GM18951 (cell line): ENCODE results near the gene LGALS7.

Experiments used
- POLR2A ChIP-seq: IDR thresholded peaks from 4 replicates; pipeline ENCODE4 v1.6.1; 2011; ENCODE audit warnings: mild to moderate bottlenecking; ENCODE audit not compliant: insufficient read length, insufficient read depth; ENCODE audit errors: extremely low read depth
- in situ Hi-C: fragments of 300-500 bp; cut with MboI; formaldehyde crosslinking; loops from one replicate; pipeline ENCODE4 v1.12.0; 2022; ENCODE audit warnings: low sequenced_read_pairs, mixed read lengths, inconsistent platforms; ENCODE audit not compliant: unreplicated experiment

The LGALS7 gene

DNA sequence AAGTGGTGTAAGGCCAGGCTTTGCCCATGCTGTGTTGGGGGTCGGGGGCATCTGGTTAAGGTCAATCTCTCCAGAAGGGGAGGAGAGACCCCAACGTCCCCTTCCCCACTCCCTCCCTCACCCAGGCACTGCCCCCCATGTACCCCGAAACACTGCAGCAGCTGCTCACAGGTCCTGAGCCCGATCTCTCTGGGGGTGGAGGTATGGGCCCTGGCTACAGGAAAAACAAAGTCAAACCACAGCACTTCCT lies 39.2 kb downstream of the LGALS7 start:
- no peak for TF ChIP-seq POLR2A
- in situ Hi-C loops, result no loop called here

DNA sequence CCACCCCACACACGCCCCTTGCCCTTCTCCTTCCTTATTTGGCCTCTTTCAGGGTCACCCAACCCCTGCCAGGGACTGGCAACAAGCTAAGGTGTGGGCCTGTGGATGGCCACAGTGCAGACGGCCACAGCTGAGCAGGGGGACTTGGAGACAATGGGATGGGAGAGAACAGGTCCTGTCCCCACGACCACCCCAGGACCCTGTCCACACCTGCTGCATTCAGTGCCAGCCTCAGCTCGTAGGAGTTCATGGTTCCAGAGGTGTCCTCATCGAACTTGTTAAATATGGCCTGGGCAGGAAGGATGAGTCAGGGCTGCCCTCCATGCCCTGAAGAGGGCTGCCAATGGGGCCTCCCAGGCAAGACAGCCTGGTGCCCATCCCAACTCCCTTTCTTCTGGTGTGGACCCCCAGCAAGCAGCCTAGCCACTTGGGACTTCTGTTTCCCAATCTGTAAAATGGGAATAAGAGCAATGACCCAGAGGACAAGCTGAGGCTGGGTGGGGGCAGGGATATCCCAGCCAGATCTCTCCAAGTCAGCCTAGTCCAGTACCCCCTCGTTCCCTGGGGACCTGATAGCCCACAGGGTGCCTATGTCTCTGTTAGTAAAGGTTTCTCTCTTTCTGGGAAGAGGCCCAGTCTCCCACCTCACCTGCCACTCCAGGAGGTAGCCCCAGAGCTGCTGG lies 39.7 kb downstream of the LGALS7 start:
- in situ Hi-C loops, result no loop called here
- TF ChIP-seq POLR2A, result no peak

DNA sequence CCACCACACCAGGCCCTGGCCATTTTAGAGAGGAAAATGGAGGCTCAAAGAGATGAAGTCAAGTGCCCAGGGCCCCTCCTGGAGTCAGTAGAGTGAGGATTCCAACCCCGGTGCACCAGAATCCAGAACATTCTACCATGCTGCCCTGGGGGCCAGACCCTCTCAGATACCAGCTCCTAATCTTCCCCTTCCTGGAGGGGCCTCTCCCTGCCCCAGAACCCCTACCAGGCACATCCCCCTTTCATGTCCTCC lies 40.1 kb downstream of the LGALS7 start:
- in situ Hi-C loops, result no loop called here
- TF ChIP-seq POLR2A, result no peak

DNA sequence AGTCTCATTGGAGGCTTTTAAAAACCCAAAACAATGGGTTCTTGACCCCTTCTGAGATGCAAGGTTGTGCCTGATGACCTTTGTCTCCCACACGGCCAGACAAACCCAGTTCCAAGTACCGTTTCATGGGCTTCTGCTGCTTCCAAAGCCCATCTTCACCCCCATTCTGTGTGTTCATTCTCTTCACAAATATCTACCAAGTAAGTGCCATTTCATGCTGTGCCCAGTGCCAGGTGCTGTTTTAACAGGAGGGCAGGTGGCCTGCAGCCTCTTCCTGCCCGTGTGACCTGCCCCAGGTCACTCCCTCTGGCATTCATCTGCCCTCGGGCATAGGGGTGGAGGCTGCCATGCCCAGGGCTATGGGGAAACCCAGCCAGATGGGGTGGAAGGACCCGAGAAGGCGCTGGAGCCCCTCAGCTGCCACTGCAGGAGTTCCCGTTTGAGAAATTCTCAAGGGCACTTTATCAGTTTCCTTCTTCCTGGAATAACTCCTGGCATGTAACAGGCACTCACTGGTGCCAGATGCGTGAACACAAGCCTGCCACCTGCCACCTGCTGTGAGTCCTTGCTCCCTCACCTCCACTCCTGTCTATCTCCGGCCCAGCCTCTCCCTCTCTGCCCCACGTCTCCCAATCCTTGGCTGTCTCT lies 41.5 kb downstream of the LGALS7 start:
- in situ Hi-C loops, result no loop called here

DNA sequence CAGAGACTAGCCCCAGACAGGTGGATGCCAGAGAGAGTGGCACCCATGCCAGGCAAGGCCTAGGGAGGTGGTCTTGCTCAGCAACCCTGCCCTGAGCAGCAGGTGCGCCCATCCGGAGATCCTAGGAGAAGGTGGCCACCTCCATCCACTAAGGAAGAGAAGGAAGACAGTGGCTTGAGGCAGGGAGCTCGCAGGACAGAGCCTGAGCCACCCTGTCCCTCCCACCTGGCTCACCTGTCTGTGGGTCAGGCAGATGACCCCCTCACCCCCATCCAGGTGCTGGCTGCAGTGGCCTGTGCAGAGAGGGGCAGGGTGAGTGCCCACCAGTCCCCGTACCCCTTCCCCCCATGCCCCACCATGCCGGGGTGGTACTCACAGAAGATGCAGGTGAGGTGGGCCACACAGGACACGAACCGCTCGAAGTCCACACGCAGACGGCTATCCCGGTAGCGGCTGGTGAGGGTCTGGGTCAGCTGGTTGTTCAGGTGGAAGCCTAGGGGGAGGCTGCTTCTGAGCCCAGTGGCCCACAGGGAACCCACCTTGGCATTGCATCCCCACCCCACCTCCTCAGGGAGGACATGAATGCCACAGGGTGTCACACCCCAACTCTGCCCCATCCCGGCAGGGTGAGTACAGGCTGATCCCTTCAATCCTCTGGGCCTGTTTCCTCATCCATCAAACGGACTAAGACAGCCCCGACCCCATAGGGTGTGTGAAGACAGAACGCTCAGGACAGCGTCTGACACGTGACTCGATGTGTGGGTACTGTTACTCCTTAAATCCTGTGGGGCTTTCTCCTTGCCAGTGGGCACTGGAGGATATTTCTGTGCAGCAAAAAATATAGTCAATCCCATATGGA lies 42.4 kb downstream of the LGALS7 start:
- in situ Hi-C loops, result no loop called here
- TF ChIP-seq POLR2A, result no peak

More for the DNA sequence above, 41.5 kb downstream of the LGALS7 start:
- TF ChIP-seq POLR2A, result no peak

DNA sequence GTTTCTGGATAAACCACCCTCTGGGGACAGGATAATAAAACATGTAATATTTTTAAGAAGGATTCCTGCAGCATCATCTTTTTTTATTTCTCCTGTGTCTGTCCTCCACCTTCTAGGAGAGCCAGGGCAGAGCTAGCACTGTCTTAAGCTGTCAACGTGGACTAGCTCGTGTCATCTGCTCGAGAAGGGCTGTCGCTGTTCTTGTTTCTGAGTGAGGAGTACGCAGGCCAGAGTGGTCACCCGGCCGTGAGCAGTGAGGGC lies 42.9 kb downstream of the LGALS7 start:
- TF ChIP-seq POLR2A, result no peak
- in situ Hi-C loops, result no loop called here

DNA sequence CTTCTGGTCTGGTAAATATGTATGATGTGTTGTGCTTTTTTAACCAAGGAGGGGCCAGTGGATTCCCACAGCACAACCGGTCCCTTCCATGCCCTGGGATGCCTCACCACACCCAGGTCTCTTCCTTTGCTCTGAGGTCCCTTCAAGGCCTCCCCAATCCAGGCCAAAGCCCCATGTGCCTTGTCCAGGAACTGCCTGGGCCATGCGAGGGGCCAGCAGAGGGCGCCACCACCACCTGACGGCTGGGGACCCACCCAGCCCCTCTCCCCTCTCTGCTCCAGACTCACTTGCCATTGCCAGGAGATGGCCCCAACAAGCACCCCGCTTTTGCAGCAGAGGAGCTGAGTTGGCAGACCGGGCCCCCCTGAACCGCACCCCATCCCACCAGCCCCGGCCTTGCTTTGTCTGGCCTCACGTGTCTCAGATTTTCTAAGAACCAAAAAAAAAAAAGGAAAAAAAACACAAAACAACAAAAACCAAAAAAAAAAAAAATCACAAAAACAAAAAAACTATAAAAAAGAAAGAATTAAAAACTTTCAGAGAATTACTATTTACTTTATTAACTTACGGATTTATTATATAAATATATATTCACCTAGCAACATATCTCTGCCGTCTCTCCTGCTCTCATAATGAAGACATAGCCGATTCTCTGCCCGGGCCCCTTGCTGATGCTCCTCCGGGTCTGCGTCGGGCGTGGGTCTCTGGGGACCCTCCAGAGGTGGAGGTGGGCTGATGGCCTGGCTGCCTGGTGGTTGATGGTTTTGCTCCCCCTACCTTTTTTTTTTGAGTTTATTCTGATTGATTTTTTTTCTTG lies 43.5 kb downstream of the LGALS7 start:
- no peak for TF ChIP-seq POLR2A
- in situ Hi-C loops, result no loop called here

DNA sequence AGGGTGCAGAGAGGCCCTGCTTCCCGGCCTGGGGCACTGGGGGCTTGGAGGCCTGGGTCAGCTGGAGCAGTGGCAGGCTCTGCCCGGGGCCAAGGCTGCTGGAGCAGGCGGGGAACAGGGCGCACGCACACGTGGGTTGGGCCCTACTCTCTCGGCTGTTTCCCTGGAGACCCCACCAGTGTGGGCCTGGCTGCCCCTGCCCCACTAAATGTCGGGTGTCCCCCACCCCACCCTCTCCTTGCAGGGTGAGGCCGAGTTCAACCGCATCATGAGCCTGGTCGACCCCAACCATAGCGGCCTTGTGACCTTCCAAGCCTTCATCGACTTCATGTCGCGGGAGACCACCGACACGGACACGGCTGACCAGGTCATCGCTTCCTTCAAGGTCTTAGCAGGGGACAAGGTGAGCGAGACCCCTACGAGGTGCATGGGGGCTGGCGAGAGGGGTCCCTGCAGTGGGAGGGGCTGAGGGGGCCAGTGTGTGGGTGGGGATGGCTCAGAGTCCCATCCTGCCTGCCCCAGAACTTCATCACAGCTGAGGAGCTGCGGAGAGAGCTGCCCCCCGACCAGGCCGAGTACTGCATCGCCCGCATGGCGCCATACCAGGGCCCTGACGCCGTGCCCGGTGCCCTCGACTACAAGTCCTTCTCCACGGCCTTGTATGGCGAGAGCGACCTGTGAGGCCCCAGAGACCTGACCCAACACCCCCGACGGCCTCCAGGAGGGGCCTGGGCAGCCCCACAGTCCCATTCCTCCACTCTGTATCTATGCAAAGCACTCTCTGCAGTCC lies 44.4 kb downstream of the LGALS7 start:
- in situ Hi-C loops, result no loop called here
- TF ChIP-seq POLR2A, result no peak

DNA sequence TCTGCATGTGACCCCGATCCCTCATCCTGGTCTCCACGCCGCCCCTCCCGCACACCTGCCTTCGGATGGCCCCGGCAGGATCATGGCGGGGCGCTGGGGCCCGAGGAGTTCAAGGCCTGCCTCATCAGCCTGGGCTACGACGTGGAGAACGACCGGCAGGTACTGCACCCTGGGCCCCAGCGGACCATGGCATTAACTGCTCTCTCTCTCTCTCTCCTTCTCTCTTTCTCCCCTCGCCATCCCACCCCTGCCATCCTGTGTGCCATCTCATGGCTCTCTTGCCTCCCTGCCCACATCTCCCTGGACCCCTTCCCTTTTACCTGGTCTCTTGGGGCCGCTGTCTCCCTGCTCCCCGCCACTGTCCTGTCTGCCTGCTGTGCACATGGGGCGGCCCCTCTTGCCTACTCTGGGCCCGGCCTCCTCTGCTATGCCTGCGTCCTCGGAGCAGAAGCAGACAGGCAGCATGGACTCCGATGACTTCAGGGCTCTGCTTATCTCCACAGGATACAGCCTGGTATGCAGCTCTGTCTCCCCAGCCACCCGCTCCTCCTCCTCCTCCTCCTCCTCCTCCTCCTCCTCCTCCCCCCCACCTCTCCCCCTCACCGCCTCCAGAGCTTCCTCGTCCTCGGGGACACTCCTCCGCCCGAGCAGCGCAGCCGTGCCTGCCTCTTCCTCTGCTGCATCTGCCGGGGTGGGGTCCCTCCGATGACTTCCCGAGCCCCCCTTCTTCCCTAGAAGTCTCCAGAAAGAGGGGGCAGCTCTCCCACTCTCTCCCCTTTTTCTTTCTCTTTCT lies 45.3 kb downstream of the LGALS7 start:
- no peak for TF ChIP-seq POLR2A
- in situ Hi-C loops, result no loop called here

DNA sequence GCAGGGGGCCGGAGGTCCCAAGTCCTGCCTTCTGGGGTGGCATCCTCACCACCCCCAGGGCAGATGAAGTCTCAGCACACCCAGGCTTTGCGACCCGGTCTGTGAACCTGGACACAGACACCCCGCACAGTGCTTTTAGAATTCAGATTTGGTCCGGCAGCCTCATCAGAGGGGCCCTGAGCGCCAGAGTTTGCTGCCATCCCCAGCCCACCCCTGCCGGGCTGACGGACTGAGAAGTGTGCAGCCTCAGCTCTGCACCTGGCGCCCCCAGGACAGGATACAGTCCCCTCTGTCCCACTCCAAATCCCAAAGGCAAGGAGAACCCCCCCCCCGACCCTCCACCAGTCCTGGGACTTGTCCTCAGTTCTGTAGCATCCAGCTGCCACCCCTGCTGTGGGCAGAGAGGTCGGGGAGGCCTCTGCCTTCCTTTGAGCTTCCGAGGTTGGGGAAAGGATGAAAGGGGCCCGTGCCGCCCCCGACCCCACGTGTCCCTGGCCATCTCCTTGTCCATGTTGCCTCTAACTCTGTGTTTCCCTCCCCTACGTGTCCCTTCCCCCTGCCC lies 45.9 kb downstream of the LGALS7 start:
- in situ Hi-C loops, result no loop called here
- TF ChIP-seq POLR2A, result no peak

DNA sequence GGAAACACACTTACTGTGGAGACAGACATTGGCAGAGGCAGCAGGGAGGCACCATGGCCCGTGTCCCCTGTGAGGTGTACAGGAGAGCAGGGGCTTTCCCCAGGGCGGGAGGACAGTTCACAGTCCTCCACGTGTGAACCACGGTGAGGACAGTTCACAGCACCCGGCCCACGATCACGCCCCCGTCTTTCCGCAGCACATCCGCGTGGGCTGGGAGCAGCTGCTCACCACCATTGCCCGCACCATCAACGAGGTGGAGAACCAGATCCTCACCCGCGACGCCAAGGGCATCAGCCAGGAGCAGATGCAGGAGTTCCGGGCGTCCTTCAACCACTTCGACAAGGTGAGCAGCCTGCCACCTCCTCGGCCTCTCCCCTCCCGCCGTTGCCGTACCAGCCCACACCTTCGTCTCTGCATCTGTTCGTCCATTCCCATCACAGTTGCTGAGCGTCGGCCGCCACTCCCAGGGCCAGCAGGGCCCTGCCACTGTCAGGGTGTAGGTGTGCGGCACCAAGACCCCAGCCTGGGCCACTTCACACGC lies 46.5 kb downstream of the LGALS7 start:
- TF ChIP-seq POLR2A, result no peak
- in situ Hi-C loops, result no loop called here

DNA sequence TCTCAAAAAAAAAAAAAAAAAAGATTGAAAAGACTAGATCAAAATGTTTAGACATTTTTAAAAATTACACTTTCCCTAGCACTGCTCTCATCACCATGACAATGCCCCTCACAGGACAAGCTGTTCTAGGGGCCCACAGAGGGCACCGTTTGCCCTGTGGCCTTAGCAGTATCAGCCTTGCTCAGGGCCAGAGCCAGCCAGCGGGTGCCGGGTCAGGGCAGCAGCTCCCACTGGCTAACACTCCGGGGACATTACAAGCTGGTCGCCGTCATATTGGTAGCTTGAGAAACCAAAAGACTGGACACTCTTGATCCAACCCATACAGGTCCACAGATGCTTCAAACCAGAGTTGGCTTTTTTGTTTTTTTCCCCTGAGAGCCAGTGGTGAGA lies 47.0 kb downstream of the LGALS7 start:
- TF ChIP-seq POLR2A, result no peak
- in situ Hi-C loops, result no loop called here
